Measurements from ENCODE around the gene CD36.

Gene CD36

DNA sequence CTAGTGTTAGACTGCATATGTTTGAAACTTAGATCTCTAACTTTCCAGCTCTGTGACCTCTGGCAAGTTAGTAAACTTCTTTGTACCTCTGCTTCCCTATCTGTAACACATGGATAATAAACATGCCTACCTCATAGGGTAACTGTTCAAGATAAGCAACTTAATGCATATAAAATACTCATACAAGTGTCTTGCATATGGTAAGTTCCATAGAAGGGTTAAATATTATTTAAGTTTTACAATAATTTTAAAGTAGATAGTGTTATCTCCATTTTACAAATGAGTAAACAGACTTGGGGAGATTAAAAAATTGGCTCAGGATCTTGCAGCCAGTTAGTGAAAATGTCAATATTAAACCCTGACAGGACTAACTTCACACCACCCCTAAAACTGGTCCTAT is 30.1 kb upstream of the CD36 start:
- Histone ChIP-seq H3K9me3 (no peaks in the 10 kb centered on the region), H3K4me3 (ENCODE audit: low read depth in 1 of 2, low read length in 1 of 2) (no peak overlapping the region), H3K27ac (no peak overlapping the region), H3K4me1 (ENCODE audit: control insufficient read depth in 1 of 2, insufficient read depth in 1 of 2, low read depth in 1 of 2, low read length in 1 of 2) (no peaks in the 10 kb centered on the region), H3K36me3 (no peaks in the 10 kb centered on the region), H3K27me3 (no peaks in the 10 kb centered on the region)
- TF ChIP-seq, protein P1, sequence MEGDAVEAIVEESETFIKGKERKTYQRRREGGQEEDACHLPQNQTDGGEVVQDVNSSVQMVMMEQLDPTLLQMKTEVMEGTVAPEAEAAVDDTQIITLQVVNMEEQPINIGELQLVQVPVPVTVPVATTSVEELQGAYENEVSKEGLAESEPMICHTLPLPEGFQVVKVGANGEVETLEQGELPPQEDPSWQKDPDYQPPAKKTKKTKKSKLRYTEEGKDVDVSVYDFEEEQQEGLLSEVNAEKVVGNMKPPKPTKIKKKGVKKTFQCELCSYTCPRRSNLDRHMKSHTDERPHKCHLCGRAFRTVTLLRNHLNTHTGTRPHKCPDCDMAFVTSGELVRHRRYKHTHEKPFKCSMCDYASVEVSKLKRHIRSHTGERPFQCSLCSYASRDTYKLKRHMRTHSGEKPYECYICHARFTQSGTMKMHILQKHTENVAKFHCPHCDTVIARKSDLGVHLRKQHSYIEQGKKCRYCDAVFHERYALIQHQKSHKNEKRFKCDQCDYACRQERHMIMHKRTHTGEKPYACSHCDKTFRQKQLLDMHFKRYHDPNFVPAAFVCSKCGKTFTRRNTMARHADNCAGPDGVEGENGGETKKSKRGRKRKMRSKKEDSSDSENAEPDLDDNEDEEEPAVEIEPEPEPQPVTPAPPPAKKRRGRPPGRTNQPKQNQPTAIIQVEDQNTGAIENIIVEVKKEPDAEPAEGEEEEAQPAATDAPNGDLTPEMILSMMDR (IDR thresholded peaks at IDR 0.05) = no peak

DNA sequence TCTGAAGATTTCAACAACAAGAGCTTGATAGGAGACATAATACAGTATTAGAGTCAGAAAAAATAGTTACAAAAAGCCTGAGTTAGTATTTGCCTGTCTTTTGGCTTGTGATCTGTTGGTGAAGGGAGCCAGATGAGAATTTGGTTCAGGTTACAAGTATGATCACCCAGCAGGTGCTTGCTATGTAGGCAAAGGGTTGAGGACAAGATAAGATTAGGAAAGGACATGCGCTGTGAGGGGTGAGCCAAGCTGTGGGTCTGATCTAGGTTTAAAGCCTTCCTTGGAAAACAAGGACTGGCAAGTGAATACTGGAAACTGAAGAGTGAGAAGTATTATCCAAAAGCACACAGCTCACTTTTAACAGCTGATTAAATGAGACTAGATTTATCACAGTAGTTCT is 28.7 kb upstream of the CD36 start:
- no peaks in the 10 kb centered on the region for H3K4me1 ChIP-seq (ENCODE audit: control insufficient read depth in 1 of 2, insufficient read depth in 1 of 2, low read depth in 1 of 2, low read length in 1 of 2)
- no peak overlapping the region for H3K27ac ChIP-seq
- no peaks in the 10 kb centered on the region for H3K36me3 ChIP-seq
- TF ChIP-seq, protein P1 (IDR thresholded peaks at IDR 0.05) = no peak
- H3K27me3 ChIP-seq = no peaks in the 10 kb centered on the region
- H3K4me3 ChIP-seq (ENCODE audit: low read depth in 1 of 2, low read length in 1 of 2) = no peak overlapping the region
- H3K9me3 ChIP-seq = no peaks in the 10 kb centered on the region

DNA sequence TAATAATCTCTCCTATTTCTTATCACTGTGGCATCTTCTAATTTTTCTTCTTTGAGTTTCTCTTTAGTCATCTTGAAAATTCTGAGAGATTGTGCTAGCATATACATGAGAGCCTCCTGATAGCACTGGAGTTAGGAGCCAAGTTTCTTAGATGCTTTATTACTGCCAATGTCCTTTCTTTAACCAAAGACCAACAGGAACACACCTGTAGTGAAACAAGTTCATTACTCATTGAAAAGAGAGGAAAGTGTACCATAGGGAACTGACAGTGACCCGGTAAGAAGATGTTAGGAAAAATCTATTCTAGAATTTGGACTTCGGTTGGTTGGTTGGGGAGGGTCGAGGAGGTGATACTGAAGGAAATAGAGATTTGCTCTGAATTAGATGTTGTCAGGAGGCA is 27.1 kb upstream of the CD36 start:
- TF ChIP-seq, protein P1 (IDR thresholded peaks at IDR 0.05) = no peak
- Histone ChIP-seq H3K27ac (no peak overlapping the region), H3K9me3 (no peaks in the 10 kb centered on the region), H3K4me1 (ENCODE audit: control insufficient read depth in 1 of 2, insufficient read depth in 1 of 2, low read depth in 1 of 2, low read length in 1 of 2) (no peaks in the 10 kb centered on the region), H3K36me3 (no peaks in the 10 kb centered on the region), H3K4me3 (ENCODE audit: low read depth in 1 of 2, low read length in 1 of 2) (no peak overlapping the region), H3K27me3 (no peaks in the 10 kb centered on the region)

DNA sequence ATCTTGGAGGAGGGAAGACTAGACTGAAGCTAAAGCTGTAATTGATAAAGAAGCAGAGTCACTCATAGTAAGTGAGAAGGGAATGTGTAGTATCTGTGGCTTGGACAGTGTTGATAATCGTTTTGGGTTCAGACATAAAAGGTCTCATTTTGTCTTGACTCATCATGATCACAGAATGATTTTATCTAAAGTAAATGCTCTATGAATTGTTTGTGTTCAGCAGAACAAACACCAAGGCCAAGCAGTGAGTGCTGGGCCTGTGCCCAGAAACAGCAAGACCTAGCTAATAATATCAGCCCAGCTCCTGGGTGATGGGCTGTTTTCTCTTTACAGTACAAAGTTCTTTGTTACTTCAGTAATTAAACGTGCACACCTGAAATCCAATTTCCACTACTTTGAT is 26.7 kb upstream of the CD36 start:
- H3K27me3 ChIP-seq = no peaks in the 10 kb centered on the region
- no peaks in the 10 kb centered on the region for H3K36me3 ChIP-seq
- no peak overlapping the region for H3K4me3 ChIP-seq (ENCODE audit: low read depth in 1 of 2, low read length in 1 of 2)
- H3K9me3 ChIP-seq = no peaks in the 10 kb centered on the region
- no peak overlapping the region for H3K27ac ChIP-seq
- no peaks in the 10 kb centered on the region for H3K4me1 ChIP-seq (ENCODE audit: control insufficient read depth in 1 of 2, insufficient read depth in 1 of 2, low read depth in 1 of 2, low read length in 1 of 2)
- TF ChIP-seq, protein P1 (IDR thresholded peaks at IDR 0.05) = no peak

DNA sequence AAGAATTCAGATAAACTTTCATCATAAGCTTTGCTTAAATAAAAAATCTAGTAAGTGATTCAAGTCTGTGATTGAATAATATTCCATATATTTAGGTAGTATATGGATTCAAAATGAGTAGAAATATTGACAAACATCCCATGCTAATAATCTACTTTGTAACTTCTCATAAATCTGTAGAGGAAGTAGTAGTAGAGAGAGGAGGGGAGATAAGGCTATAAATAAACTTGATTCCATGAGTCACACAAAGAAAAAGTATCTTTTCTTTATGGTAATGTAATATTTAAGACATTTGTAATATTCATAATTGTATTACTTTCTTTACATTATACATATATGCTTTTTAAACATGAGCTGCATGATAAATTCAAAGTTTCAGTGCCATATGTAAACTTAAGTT is 25.6 kb upstream of the CD36 start:
- Histone ChIP-seq H3K36me3 (no peaks in the 10 kb centered on the region), H3K27me3 (no peaks in the 10 kb centered on the region), H3K9me3 (no peaks in the 10 kb centered on the region), H3K4me1 (ENCODE audit: control insufficient read depth in 1 of 2, insufficient read depth in 1 of 2, low read depth in 1 of 2, low read length in 1 of 2) (peaks cover 5 to 6% of the 10 kb centered on the region in 2 experiments), H3K27ac (no peak overlapping the region), H3K4me3 (ENCODE audit: low read depth in 1 of 2, low read length in 1 of 2) (no peak overlapping the region)
- TF ChIP-seq, protein P1 (IDR thresholded peaks at IDR 0.05) = no peak

DNA sequence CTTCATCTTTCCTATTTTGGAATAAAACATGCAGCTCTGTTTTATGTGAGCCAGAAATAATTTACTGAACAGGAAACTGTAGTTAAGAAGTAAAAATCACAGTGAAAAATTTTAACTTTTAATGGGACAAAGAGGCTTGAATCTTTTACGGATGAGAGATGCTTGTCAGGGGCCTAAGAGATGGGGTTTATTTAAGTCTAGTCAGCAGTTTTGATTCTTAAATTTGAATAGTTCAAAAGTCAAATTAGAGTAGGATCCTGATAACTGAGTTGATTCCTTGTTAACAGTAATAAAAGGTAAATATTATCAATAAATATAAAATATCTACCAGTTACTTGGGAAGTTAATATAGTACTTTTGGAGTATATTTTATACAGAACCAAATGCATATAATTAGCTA is 24.9 kb upstream of the CD36 start:
- Histone ChIP-seq H3K4me1 (ENCODE audit: control insufficient read depth in 1 of 2, insufficient read depth in 1 of 2, low read depth in 1 of 2, low read length in 1 of 2) (peaks cover 12% of the 10 kb centered on the region in 2 experiments), H3K9me3 (no peaks in the 10 kb centered on the region), H3K4me3 (ENCODE audit: low read depth in 1 of 2, low read length in 1 of 2) (no peak overlapping the region), H3K27me3 (no peaks in the 10 kb centered on the region), H3K27ac (no peak overlapping the region), H3K36me3 (no peaks in the 10 kb centered on the region)
- TF ChIP-seq, protein P1 (IDR thresholded peaks at IDR 0.05) = no peak
